ENCODE measurements around the gene HMMR. TPM values are rescaled to one million over a fixed set of nuclear protein-coding genes. Genes with fewer than 3 reads are reported as not detected.

HMMR gene
- total and polyA plus RNA-seq, 2 donors (not counting 1 experiment from before 2014, with no cell fraction given), result 0.34 to 1.6 TPM

DNA sequence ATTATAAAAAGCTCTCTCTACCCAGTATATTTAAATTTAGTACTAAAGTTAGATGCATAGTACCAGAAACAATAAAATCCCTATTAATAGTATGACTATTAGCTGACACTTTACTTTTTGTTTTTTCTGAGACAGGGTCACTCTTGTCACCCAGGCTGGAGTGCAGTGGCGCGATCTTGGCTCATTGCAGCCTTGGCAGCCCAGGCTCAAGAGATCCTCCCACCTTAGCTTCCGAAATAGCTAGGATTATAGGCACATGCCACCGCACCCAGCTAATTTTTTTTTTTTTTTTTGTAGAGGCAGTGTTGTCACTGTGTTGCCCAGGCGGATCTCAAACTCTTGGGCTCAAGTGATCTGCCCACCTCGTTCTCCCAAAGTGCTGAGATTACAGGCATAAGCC is 15.1 kb upstream of the HMMR start:
- Histone ChIP-seq H3K4me2 (replicated peaks; ENCODE audit: low read depth, low read length, poor library complexity, severe bottlenecking) (no peak overlapping the region), H3K9me3 (ENCODE audit: control extremely low read depth in 1 of 3, control insufficient read depth in 2 of 3, insufficient read depth in 1 of 3, low read length in 2 of 3) (no peaks in the 10 kb centered on the region), H3K79me2 (ENCODE audit: control insufficient read depth, insufficient read depth, low read length) (no peaks in the 10 kb centered on the region), H3K27ac (ENCODE audit: low read length in 2 of 2) (no peak overlapping the region), H4K20me1 (ENCODE audit: control insufficient read depth, insufficient read depth, low read length, poor library complexity, severe bottlenecking) (no peaks in the 10 kb centered on the region), H3K9ac (ENCODE audit: low read length) (no peak overlapping the region), H3K36me3 (replicated peaks in 1 of 2; ENCODE audit: control extremely low read depth in 1 of 2, control insufficient read depth in 1 of 2, extremely low read depth in 1 of 2, insufficient read depth in 2 of 2, low read length in 1 of 2) (peaks cover 20 to 55% of the 10 kb centered on the region in 2 experiments), H2AFZ (ENCODE audit: insufficient read depth, low read depth, low read length, poor library complexity, severe bottlenecking) (no peak overlapping the region), H3K4me1 (ENCODE audit: control insufficient read depth in 2 of 2, insufficient read depth in 2 of 2, low read length in 2 of 2) (no peaks in the 10 kb centered on the region), H3K27me3 (replicated peaks in 1 of 4; ENCODE audit: control extremely low read depth in 1 of 4, control insufficient read depth in 3 of 4, insufficient read depth in 4 of 4, low read length in 3 of 4) (no peaks in the 10 kb centered on the region), H3K4me3 (ENCODE audit: control extremely low read depth in 1 of 5, extremely low read depth in 1 of 5, insufficient read depth in 1 of 5, low read depth in 2 of 5, low read length in 4 of 5) (no peak overlapping the region)
- TF ChIP-seq, protein P1, sequence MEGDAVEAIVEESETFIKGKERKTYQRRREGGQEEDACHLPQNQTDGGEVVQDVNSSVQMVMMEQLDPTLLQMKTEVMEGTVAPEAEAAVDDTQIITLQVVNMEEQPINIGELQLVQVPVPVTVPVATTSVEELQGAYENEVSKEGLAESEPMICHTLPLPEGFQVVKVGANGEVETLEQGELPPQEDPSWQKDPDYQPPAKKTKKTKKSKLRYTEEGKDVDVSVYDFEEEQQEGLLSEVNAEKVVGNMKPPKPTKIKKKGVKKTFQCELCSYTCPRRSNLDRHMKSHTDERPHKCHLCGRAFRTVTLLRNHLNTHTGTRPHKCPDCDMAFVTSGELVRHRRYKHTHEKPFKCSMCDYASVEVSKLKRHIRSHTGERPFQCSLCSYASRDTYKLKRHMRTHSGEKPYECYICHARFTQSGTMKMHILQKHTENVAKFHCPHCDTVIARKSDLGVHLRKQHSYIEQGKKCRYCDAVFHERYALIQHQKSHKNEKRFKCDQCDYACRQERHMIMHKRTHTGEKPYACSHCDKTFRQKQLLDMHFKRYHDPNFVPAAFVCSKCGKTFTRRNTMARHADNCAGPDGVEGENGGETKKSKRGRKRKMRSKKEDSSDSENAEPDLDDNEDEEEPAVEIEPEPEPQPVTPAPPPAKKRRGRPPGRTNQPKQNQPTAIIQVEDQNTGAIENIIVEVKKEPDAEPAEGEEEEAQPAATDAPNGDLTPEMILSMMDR (IDR thresholded peaks at IDR 0.05), result no peak
- no peak for TF ChIP-seq EZH2 (IDR thresholded peaks at IDR 0.05; ENCODE audit: borderline replicate concordance, insufficient read depth, low read depth, low read length, poor library complexity, severe bottlenecking)
- peaks cover 2% of the 10 kb centered on the region for H3K4me1 Mint-ChIP-seq
- no peaks in the 10 kb centered on the region for H3K27me3 Mint-ChIP-seq
- ATAC-seq (ENCODE audit: low read depth) (no peak), DNase-seq (no peak)
- no peak overlapping the region for H3K4me3 Mint-ChIP-seq
- CTCF ChIA-PET, result interaction anchor here (0.6 kb wide), 1 partner anchor 11 kb away, joined by 3 read pairs; no protein-coding TSS in a partner anchor
- H3K27ac Mint-ChIP-seq, result no peak overlapping the region
- intact Hi-C loops (cut with micrococcal nuclease), result no loop called here
- H3K9me3 Mint-ChIP-seq (ENCODE audit: insufficient read depth), result no peaks in the 10 kb centered on the region
- POLR2A ChIA-PET, result no interaction called here
- 100% methylated on average over 1 of the region's 6 CpGs for WGBS (ENCODE audit: insufficient coverage)

DNA sequence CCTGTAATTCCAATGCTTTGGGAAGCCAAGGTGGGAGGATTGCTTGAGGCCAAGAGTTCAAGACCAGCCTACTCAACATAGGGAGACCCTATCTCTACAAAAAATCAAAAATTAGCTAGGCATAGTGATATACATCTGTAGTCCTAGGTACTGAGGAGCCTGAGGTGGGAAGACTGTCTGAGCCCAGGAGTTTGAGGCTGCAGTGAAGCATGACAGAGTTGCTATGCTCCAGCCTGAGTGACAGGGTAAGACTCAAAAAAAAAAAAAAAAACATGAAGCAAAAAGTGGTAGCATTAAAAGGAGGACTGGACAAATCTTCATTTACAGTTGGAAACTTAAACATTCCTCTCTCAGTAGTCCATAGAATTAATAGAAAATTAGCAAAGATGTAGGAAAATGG is 13.2 kb upstream of the HMMR start:
- H3K4me1 Mint-ChIP-seq, result no peaks in the 10 kb centered on the region
- Histone ChIP-seq H4K20me1 (ENCODE audit: control insufficient read depth, insufficient read depth, low read length, poor library complexity, severe bottlenecking) (no peaks in the 10 kb centered on the region), H2AFZ (ENCODE audit: insufficient read depth, low read depth, low read length, poor library complexity, severe bottlenecking) (no peak overlapping the region), H3K36me3 (replicated peaks in 1 of 2; ENCODE audit: control extremely low read depth in 1 of 2, control insufficient read depth in 1 of 2, extremely low read depth in 1 of 2, insufficient read depth in 2 of 2, low read length in 1 of 2) (peaks cover 10 to 51% of the 10 kb centered on the region in 2 experiments), H3K9me3 (ENCODE audit: control extremely low read depth in 1 of 3, control insufficient read depth in 2 of 3, insufficient read depth in 1 of 3, low read length in 2 of 3) (no peaks in the 10 kb centered on the region), H3K79me2 (ENCODE audit: control insufficient read depth, insufficient read depth, low read length) (no peaks in the 10 kb centered on the region), H3K4me3 (ENCODE audit: control extremely low read depth in 1 of 5, extremely low read depth in 1 of 5, insufficient read depth in 1 of 5, low read depth in 2 of 5, low read length in 4 of 5) (no peak overlapping the region), H3K4me1 (ENCODE audit: control insufficient read depth in 2 of 2, insufficient read depth in 2 of 2, low read length in 2 of 2) (no peaks in the 10 kb centered on the region), H3K27me3 (replicated peaks in 1 of 4; ENCODE audit: control extremely low read depth in 1 of 4, control insufficient read depth in 3 of 4, insufficient read depth in 4 of 4, low read length in 3 of 4) (no peaks in the 10 kb centered on the region), H3K27ac (ENCODE audit: low read length in 2 of 2) (no peak overlapping the region), H3K4me2 (replicated peaks; ENCODE audit: low read depth, low read length, poor library complexity, severe bottlenecking) (no peak overlapping the region), H3K9ac (ENCODE audit: low read length) (no peak overlapping the region)
- no peak overlapping the region for H3K27ac Mint-ChIP-seq
- no peaks in the 10 kb centered on the region for H3K9me3 Mint-ChIP-seq (ENCODE audit: insufficient read depth)
- POLR2A ChIA-PET, result no interaction called here
- CTCF ChIA-PET, result interaction anchor here (0.7 kb wide), 1 partner anchor 63 kb away, joined by 3 read pairs; no protein-coding TSS in a partner anchor
- no peak overlapping the region for H3K4me3 Mint-ChIP-seq
- ATAC-seq (ENCODE audit: low read depth) (no peak), DNase-seq (no peak)
- H3K27me3 Mint-ChIP-seq, result no peaks in the 10 kb centered on the region
- intact Hi-C loops (cut with micrococcal nuclease), result no loop called here
- TF ChIP-seq EZH2 (IDR thresholded peaks at IDR 0.05; ENCODE audit: borderline replicate concordance, insufficient read depth, low read depth, low read length, poor library complexity, severe bottlenecking), result no peak
- TF ChIP-seq, protein P1 (IDR thresholded peaks at IDR 0.05), result no peak
